Middle frontal gyrus (tissue), 1 donor: ENCODE measurements around the gene FLYWCH1.
"Not testable (repeated sequence)": the region's sequence is repeated elsewhere in the genome, so short reads cannot be mapped to it uniquely, and the experiment has no call there.

Experiments used
- DNase-seq: peaks from one replicate; pipeline ENCODE4 v3.0.0-alpha.2; 2015; ENCODE audit warnings: low spot score; ENCODE audit errors: extremely low spot score

The FLYWCH1 gene

GRCh38 chr16:2926650-2926999, 14.9 kb downstream of the FLYWCH1 start:
- DNase-seq, result no peak

GRCh38 chr16:2927010-2927646, 15.4 kb downstream of the FLYWCH1 start:
- DNase-seq, result peak; percentile 65

GRCh38 chr16:2928151-2928550, 16.4 kb downstream of the FLYWCH1 start:
- not testable (repeated sequence) for DNase-seq

- no peak for DNase-seq
Measured at GRCh38 chr16:2928796-2929195, 17.1 kb downstream of the FLYWCH1 start.

GRCh38 chr16:2929693-2930092, 18.0 kb downstream of the FLYWCH1 start:
- no peak for DNase-seq

GRCh38 chr16:2930236-2930635, 18.5 kb downstream of the FLYWCH1 start:
- DNase-seq, result no peak

GRCh38 chr16:2931231-2931914, 19.6 kb downstream of the FLYWCH1 start:
- DNase-seq, result not testable (repeated sequence)

- DNase-seq, result no peak
Measured at GRCh38 chr16:2933136-2933535, 21.4 kb downstream of the FLYWCH1 start.

GRCh38 chr16:2933701-2934100, 22.0 kb downstream of the FLYWCH1 start:
- no peak for DNase-seq

- DNase-seq, result no peak
Measured at GRCh38 chr16:2934450-2934849, 22.7 kb downstream of the FLYWCH1 start.

GRCh38 chr16:2936436-2937011, 24.8 kb downstream of the FLYWCH1 start:
- no peak for DNase-seq

GRCh38 chr16:2937170-2937569, 25.4 kb downstream of the FLYWCH1 start:
- no peak for DNase-seq

GRCh38 chr16:2938206-2938605, 26.5 kb downstream of the FLYWCH1 start:
- no peak for DNase-seq

GRCh38 chr16:2939968-2940367, 28.2 kb downstream of the FLYWCH1 start:
- DNase-seq, result no peak

GRCh38 chr16:2942045-2942444, 30.3 kb downstream of the FLYWCH1 start:
- no peak for DNase-seq

GRCh38 chr16:2943716-2944115, 32.0 kb downstream of the FLYWCH1 start:
- not testable (repeated sequence) for DNase-seq

GRCh38 chr16:2946649-2947048, 34.9 kb downstream of the FLYWCH1 start:
- DNase-seq, result no peak

GRCh38 chr16:2948807-2949704, 37.3 kb downstream of the FLYWCH1 start:
- no peak for DNase-seq

- no peak for DNase-seq
Measured at GRCh38 chr16:2949705-2950352, 38.1 kb downstream of the FLYWCH1 start.

- DNase-seq, result no peak
Measured at GRCh38 chr16:2950353-2950724, 38.6 kb downstream of the FLYWCH1 start.

- no peak for DNase-seq
Measured at GRCh38 chr16:2950773-2951172, 39.0 kb downstream of the FLYWCH1 start.
